ENCODE results near the gene LAMA3.

The LAMA3 gene

DNA sequence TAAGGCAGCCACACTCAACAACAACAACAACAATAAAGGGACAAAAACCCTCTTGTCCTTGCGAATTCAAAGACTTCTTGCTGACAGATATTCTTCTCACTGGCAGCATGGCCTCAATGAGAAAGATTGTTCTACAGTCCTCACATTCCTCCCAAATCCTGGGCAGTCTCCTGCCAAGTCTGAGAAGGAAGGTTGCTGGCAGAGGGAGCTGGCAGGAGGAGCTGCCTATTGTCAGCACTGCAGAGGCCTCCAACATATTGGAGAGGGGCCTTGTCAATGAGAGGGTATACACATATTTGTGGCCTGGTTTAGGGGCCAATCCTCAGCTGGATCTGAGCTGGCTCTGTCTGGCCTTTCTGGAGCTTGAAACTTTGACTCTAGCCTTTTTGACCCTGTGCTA lies 63.5 kb downstream of the LAMA3 start:
- TF ChIP-seq, protein P1, sequence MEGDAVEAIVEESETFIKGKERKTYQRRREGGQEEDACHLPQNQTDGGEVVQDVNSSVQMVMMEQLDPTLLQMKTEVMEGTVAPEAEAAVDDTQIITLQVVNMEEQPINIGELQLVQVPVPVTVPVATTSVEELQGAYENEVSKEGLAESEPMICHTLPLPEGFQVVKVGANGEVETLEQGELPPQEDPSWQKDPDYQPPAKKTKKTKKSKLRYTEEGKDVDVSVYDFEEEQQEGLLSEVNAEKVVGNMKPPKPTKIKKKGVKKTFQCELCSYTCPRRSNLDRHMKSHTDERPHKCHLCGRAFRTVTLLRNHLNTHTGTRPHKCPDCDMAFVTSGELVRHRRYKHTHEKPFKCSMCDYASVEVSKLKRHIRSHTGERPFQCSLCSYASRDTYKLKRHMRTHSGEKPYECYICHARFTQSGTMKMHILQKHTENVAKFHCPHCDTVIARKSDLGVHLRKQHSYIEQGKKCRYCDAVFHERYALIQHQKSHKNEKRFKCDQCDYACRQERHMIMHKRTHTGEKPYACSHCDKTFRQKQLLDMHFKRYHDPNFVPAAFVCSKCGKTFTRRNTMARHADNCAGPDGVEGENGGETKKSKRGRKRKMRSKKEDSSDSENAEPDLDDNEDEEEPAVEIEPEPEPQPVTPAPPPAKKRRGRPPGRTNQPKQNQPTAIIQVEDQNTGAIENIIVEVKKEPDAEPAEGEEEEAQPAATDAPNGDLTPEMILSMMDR (IDR thresholded peaks at IDR 0.05; ENCODE audit: low read depth, low read length, missing control alignments) = no peak
- no peak for DNase-seq (ENCODE audit: low read depth)
- in situ Hi-C loops (cut with HindIII; ENCODE audit: low sequenced_read_pairs) = no loop called here

DNA sequence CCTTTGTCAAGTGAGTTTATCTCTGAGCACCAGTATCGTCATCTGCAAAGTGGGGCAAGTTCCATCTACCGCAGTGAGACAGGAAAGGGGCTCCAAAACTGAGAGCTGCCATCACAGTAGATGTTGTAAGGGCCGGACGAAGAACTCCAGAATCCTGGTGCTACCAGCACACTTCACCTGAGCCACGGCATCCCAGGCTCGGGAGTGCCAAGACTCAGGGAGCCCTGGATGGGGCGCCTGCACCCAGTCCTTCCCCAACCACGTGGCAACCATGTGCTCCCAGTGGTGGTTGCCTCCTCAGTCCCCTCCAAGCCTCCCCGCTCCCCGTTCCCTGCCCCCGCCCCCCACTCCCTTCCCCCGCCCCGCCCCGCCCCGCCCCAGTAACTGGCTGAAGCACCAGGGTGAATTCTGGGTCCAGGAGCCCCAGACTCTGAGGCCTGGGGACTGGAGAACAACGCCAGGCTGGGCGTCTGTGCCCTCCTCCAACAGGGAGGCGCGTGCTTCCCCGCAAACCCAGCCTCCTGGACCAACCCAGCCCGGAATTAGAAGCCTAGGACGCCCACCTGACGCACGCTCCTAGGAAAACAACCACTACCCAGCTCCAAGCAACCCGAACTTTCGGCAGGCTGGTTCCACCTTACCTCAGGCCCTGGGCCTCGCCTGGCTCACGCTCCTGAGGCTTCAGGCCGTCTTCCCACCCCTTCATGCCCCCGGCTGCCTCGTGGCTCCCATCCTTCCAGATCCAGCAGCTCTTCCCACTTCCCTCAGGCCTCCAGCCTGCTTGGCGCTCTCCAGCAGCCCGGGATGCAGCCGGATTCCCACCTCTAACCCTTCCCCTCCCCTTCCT lies 67.6 kb downstream of the LAMA3 start:
- H3K4me3 ChIP-seq (ENCODE audit: low read depth, low read length) = no peak overlapping the region
- DNase-seq (ENCODE audit: low read depth) = no peak
- TF ChIP-seq, protein P1 (IDR thresholded peaks at IDR 0.05; ENCODE audit: low read depth, low read length, missing control alignments) = no peak
- in situ Hi-C loops (cut with HindIII; ENCODE audit: low sequenced_read_pairs) = no loop called here

More for the DNA sequence above, 63.5 kb downstream of the LAMA3 start:
- no peak overlapping the region for H3K4me3 ChIP-seq (ENCODE audit: low read depth, low read length)

DNA sequence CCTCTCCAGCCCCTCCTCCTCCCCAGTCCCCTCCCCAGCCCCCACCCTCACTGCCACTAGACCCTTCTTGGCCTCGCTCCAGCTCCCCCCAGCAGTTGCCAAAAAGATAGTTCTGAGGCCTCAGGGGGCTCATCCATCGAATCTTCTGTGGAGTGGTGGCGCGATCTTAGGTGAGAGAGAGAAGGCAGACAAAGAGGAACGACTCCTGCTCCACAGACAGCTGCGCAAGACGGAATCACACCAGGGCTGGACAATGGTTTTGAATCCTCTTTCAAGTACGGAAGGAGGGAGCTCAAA lies 68.1 kb downstream of the LAMA3 start:
- in situ Hi-C loops (cut with HindIII; ENCODE audit: low sequenced_read_pairs) = no loop called here
- H3K4me3 ChIP-seq (ENCODE audit: low read depth, low read length) = no peak overlapping the region
- no peak for DNase-seq (ENCODE audit: low read depth)
- TF ChIP-seq, protein P1 (IDR thresholded peaks at IDR 0.05; ENCODE audit: low read depth, low read length, missing control alignments) = no peak

DNA sequence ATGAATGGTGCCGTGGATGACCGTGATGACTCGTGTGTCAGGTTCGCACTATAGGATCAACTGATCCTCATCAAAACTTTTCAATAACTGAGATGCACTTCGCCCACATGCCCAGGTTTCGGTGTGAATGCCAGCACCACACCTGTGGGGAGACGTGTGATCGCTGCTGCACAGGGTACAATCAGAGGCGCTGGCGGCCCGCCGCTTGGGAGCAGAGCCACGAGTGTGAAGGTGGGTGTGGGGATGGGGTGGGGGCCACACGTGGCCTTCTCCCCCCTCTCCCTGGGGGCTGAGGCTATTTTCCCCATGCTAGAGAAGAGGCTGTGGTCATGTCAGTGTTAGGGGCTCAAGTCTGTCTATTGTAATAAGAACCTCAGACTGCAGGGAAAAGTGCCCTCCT lies 69.0 kb downstream of the LAMA3 start:
- no peak for DNase-seq (ENCODE audit: low read depth)
- in situ Hi-C loops (cut with HindIII; ENCODE audit: low sequenced_read_pairs) = no loop called here
- TF ChIP-seq, protein P1 (IDR thresholded peaks at IDR 0.05; ENCODE audit: low read depth, low read length, missing control alignments) = no peak
- no peak overlapping the region for H3K4me3 ChIP-seq (ENCODE audit: low read depth, low read length)

DNA sequence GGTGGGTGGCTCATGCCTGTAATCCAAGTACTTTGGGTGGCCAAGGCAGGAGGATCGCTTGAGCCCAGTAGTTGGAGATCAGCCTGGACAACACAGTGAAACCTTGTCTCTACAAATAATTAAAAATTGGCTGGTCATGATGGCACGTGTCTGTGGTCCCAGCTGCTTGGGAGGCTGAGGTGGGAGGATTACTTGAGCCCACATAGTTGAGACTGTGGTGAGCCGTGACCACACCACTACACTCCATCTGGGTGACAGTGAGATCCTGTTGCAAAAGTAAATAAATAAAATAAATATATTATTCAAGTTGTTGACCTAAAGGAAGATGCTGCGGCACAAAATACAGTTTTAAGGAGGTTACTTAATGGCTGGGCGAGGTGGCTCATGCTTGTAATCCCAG lies 72.7 kb downstream of the LAMA3 start:
- TF ChIP-seq, protein P1 (IDR thresholded peaks at IDR 0.05; ENCODE audit: low read depth, low read length, missing control alignments) = no peak
- no peak overlapping the region for H3K4me3 ChIP-seq (ENCODE audit: low read depth, low read length)
- no peak for DNase-seq (ENCODE audit: low read depth)
- in situ Hi-C loops (cut with HindIII; ENCODE audit: low sequenced_read_pairs) = no loop called here

DNA sequence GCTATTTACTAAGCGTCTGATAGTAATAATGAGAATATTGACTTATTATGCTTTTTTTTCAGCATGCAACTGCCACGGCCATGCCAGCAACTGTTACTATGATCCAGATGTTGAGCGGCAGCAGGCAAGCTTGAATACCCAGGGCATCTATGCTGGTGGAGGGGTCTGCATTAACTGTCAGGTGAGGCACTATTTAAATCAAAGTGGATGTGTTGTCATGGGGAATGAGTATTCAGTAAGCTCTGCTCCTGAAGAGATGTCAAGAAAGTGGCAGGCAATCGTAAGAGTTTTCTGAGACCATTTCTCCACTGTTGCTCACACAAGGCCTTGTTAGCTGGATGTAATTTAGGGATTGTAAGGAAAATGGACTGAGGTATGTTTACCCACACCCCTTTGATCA lies 74.1 kb downstream of the LAMA3 start:
- in situ Hi-C loops (cut with HindIII; ENCODE audit: low sequenced_read_pairs) = no loop called here
- H3K4me3 ChIP-seq (ENCODE audit: low read depth, low read length) = no peak overlapping the region
- TF ChIP-seq, protein P1 (IDR thresholded peaks at IDR 0.05; ENCODE audit: low read depth, low read length, missing control alignments) = no peak
- no peak for DNase-seq (ENCODE audit: low read depth)
